GM23248 (cell line): ENCODE measurements around the gene NPC1L1.

Source experiments
- EZH2 ChIP-seq: fragments of 200-600 bp; sonication (generic); IDR thresholded peaks from 2 replicates; pipeline ENCODE4 v1.6.1; 2018; ENCODE audit warnings: antibody characterized with exemption, mild to moderate bottlenecking; ENCODE audit not compliant: insufficient read depth, poor library complexity, severe bottlenecking
- EZH2phosphoT487 ChIP-seq: fragments of 200-600 bp; sonication (generic); IDR thresholded peaks from 2 replicates; pipeline ENCODE4 v1.6.1; 2018; ENCODE audit warnings: antibody characterized with exemption, moderate library complexity, mild to moderate bottlenecking, low read depth; ENCODE audit not compliant: insufficient read depth

DNA sequence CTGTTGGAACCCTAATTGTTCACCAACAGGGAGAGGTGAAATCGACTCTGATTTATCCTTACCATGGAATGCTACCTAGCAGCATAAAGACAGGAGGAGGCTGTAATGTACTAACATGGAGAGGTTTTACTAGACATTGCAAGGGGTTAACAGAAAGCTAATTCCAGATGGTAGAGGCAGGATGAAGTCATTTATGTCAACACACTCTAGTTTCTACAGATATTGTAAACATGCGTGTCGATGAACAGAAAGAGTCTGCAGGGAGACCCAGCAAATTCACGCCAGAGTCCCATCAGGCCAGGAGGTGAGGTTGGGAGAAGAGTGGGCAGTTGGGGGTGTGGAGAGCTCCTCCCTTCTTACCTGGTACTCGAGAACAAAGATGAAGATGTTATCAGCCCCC, 7.0 kb downstream of the NPC1L1 start:
- no peak for TF ChIP-seq EZH2
- TF ChIP-seq EZH2phosphoT487, result no peak
